ENCODE data around the gene MAML3. TPM values are rescaled to one million over a fixed set of nuclear protein-coding genes. Genes with fewer than 3 reads are reported as not detected.

MAML3 gene
- total RNA-seq, 1 donor from 2014 or later: 8.0 TPM

GRCh38 chr4:140130677-140131076, 23.3 kb downstream of the MAML3 start:
- Mint-ChIP-seq H3K4me1 (ENCODE audit: unreplicated experiment) (peaks cover 6% of the 10 kb centered on the region), H3K4me3 (ENCODE audit: unreplicated experiment) (no peak overlapping the region), H3K36me3 (ENCODE audit: unreplicated experiment) (no peaks in the 10 kb centered on the region), H3K27me3 (ENCODE audit: unreplicated experiment) (no peaks in the 10 kb centered on the region), H3K27ac (ENCODE audit: unreplicated experiment) (no peak overlapping the region), H3K9me3 (ENCODE audit: unreplicated experiment) (no peaks in the 10 kb centered on the region)
- no peak for DNase-seq (ENCODE audit: extremely low spot score, unreplicated experiment)
- no peak for TF ChIP-seq CTCF (IDR thresholded peaks at IDR 0.05)

- Mint-ChIP-seq H3K9me3 (ENCODE audit: unreplicated experiment) (no peaks in the 10 kb centered on the region), H3K27me3 (ENCODE audit: unreplicated experiment) (no peaks in the 10 kb centered on the region), H3K4me1 (ENCODE audit: unreplicated experiment) (peaks cover 4% of the 10 kb centered on the region), H3K36me3 (ENCODE audit: unreplicated experiment) (peaks cover 3% of the 10 kb centered on the region), H3K27ac (ENCODE audit: unreplicated experiment) (no peak overlapping the region), H3K4me3 (ENCODE audit: unreplicated experiment) (no peak overlapping the region)
- no peak for TF ChIP-seq CTCF (IDR thresholded peaks at IDR 0.05)
- DNase-seq (ENCODE audit: extremely low spot score, unreplicated experiment): no peak
Observed at GRCh38 chr4:140127422-140127821, 26.6 kb downstream of the MAML3 start.

GRCh38 chr4:140126261-140126660, 27.7 kb downstream of the MAML3 start:
- peaks cover 3% of the 10 kb centered on the region for H3K36me3 Mint-ChIP-seq (ENCODE audit: unreplicated experiment)
- no peaks in the 10 kb centered on the region for H3K9me3 Mint-ChIP-seq (ENCODE audit: unreplicated experiment)
- no peak overlapping the region for H3K27ac Mint-ChIP-seq (ENCODE audit: unreplicated experiment)
- H3K4me1 Mint-ChIP-seq (ENCODE audit: unreplicated experiment): peaks cover 4% of the 10 kb centered on the region
- no peak for TF ChIP-seq CTCF (IDR thresholded peaks at IDR 0.05)
- DNase-seq (ENCODE audit: extremely low spot score, unreplicated experiment): no peak
- H3K4me3 Mint-ChIP-seq (ENCODE audit: unreplicated experiment): no peak overlapping the region
- no peaks in the 10 kb centered on the region for H3K27me3 Mint-ChIP-seq (ENCODE audit: unreplicated experiment)

- H3K36me3 Mint-ChIP-seq (ENCODE audit: unreplicated experiment): peaks cover 3% of the 10 kb centered on the region
- no peaks in the 10 kb centered on the region for H3K27me3 Mint-ChIP-seq (ENCODE audit: unreplicated experiment)
- peaks cover 4% of the 10 kb centered on the region for H3K4me1 Mint-ChIP-seq (ENCODE audit: unreplicated experiment)
- no peak for TF ChIP-seq CTCF (IDR thresholded peaks at IDR 0.05)
- H3K4me3 Mint-ChIP-seq (ENCODE audit: unreplicated experiment): no peak overlapping the region
- H3K27ac Mint-ChIP-seq (ENCODE audit: unreplicated experiment): no peak overlapping the region
- H3K9me3 Mint-ChIP-seq (ENCODE audit: unreplicated experiment): no peaks in the 10 kb centered on the region
- DNase-seq (ENCODE audit: extremely low spot score, unreplicated experiment): no peak
Observed at GRCh38 chr4:140125374-140125773, 28.6 kb downstream of the MAML3 start.

- H3K9me3 Mint-ChIP-seq (ENCODE audit: unreplicated experiment): no peaks in the 10 kb centered on the region
- no peak overlapping the region for H3K4me3 Mint-ChIP-seq (ENCODE audit: unreplicated experiment)
- no peaks in the 10 kb centered on the region for H3K27me3 Mint-ChIP-seq (ENCODE audit: unreplicated experiment)
- peaks cover 4% of the 10 kb centered on the region for H3K4me1 Mint-ChIP-seq (ENCODE audit: unreplicated experiment)
- no peak for DNase-seq (ENCODE audit: extremely low spot score, unreplicated experiment)
- no peak for TF ChIP-seq CTCF (IDR thresholded peaks at IDR 0.05)
- no peak overlapping the region for H3K27ac Mint-ChIP-seq (ENCODE audit: unreplicated experiment)
- H3K36me3 Mint-ChIP-seq (ENCODE audit: unreplicated experiment): peaks cover 3% of the 10 kb centered on the region
Observed at GRCh38 chr4:140123666-140124377, 30.2 kb downstream of the MAML3 start.
